NCI-H1930 (cell line): ENCODE data around the gene RAI14.
"Not testable (repeated sequence)": the region's sequence is repeated elsewhere in the genome, so short reads cannot be mapped to it uniquely, and the experiment has no call there.

ENCODE experiments used
- DNase-seq, 2 experiments: peaks; one replicate each; lab custom pipeline; 2025; lab: John Stamatoyannopoulos, UW

The RAI14 gene

GRCh38 chr5:34699155-34700077 lies 43.3 kb downstream of the RAI14 start:
- DNase-seq = no peak

GRCh38 chr5:34700078-34700452 lies 43.9 kb downstream of the RAI14 start:
- DNase-seq = no peak

DNA sequence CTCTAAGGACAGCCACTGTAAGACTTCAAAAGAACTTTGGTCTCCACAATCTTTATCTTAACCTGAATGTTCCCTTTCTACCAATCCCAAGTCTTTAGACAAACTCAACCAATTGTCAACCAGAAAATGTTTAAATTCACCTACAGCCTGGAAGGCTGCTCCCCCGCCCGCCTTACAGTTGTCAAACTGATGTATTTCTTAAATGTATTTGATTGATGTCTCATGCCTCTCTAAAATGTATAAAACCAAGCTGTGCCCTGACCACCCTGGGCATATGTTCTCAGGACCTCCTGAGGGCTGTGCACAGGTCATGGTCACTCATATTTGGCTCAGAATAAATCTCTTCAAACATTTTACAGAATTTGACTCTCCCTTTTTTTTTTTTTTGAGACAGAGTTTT lies 45.3 kb downstream of the RAI14 start:
- DNase-seq = not testable (repeated sequence)

DNA sequence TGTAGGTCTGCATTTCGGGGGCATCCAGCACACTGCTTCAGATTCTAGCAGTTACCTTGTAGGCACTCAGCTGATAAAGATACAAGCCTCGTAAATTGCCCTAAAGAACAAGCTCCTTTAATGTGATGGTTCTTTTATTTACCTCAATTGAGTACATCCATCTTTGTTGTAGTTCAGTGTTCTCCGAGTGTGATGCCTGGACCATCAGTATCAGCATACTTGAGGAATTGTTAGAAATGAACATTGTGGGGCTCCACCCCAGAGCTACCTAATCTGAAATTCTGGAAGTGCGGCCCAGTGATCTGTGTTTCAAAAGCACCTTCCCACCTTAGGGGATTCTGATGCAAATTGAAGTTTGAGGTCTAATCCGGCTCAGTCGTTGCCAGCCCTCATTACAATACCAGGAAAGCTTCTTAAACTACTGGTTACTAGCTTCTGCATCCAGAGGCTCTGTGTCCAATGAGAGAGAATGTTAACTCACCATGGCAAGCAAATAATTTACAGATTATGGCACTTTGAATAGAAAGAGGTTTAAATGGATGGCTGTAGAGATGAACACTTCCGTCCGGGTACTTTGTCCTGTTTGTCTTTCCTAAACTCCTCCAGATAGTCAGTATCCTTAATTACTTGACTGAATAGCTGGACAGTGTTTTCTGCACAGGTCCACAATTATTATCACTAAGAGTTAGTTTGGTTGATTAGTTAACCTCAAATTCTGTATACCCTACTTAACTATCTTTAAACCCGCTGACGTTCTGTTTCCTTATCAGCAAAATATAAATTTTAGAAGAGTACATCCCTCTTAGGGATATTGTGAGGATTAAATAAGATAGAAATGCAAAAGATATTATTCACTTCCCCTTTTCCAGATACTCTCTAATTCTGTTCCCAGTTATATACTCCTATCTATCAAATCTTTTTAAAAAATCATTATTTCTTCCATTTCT lies 47.9 kb downstream of the RAI14 start:
- DNase-seq = no peak

- DNase-seq = no peak
Observed at GRCh38 chr5:34706084-34706483, 50.0 kb downstream of the RAI14 start.

DNA sequence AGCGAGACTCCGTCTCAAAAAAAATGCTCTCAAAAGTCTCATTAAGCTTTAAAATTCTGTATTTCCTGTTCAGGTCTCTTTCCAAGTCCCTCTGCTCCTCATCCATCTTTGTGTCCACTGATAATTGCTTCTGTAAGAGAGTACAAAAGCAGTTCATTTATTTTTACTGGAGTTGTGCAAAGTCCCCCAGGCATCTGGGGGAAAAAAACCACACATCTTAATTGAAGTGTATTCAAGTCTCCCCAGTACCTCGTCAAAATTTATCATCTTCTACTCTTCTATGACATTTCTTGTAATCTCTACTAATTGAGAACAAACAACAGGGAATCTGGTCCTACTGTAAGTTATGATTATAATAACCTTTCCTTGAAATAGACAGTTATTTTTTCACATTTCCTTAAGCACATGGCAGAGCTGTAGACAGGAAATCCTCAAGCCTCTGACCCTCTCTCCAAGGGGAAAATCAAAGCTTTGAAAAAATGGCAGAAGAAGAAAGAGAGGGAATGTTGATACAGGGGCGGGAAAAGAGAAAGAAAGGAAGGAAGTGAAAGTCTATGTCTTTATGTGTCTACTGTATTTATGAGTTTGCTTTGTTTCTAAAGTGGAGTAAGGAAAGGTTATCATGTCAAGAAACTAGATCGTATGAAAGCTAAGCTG lies 51.5 kb downstream of the RAI14 start:
- no peak for DNase-seq

- DNase-seq = no peak
Observed at GRCh38 chr5:34708777-34709176, 52.6 kb downstream of the RAI14 start.

- no peak for DNase-seq
Observed at GRCh38 chr5:34709861-34710673, 53.9 kb downstream of the RAI14 start.

DNA sequence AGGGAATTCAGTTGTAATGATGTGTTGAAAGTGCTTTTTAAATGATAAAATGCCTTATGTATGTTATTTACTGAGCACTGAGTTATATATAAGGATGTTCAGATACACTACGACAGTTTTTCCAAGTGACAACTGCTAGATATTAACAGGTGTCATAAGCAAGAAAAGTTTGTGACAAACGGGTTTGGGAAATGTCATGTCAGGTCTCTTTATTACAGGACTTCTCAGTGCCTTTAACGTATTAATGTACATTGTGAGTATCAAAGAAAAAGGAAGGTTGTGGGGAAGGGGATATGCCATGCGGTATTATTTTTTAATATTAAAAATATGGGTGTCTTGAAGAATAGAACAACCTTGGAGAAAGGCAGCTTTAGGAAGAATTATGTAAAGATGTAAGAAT lies 56.4 kb downstream of the RAI14 start:
- no peak for DNase-seq

DNA sequence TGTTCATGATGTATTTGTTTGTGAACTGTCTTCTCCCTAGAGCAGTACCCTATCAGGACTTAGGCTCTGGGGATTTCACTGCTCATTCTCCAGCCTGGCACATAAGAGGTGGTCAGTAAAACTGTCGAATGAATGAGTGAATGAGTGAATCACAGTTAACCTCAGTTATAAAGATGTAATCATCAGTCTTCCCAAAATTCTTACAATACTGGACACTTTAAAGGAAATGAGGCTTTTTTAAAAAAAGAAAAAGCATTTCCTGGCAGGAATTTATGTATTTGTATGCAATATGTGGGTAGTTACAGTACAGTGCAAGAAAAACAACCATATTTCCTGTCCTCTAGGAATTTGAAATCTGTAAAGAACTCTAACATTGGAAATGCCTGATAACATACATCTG lies 59.6 kb downstream of the RAI14 start:
- no peak for DNase-seq

GRCh38 chr5:34716986-34717385 lies 60.9 kb downstream of the RAI14 start:
- no peak for DNase-seq

- no peak for DNase-seq
Observed at GRCh38 chr5:34717426-34718327, 61.5 kb downstream of the RAI14 start.

- DNase-seq = no peak
Observed at GRCh38 chr5:34718516-34718915, 62.4 kb downstream of the RAI14 start.

DNA sequence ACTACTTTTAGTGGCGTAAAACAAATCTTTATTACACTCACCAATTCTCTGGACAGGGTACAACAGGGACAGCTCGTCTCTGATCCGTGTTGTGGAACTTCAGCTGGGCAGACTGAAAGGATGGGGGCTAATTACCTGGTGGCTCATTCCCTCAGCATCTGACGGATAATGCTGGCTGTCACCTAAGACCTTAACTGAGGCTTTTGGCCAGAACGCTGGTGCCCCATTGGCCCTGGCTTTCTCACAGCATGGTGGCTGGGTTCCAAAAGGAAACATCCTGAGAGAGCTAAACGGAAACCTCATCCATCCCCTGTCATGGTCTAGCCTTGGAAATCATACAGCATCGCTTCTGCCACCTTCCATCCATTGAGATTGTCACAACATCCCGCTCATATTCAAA lies 62.9 kb downstream of the RAI14 start:
- DNase-seq = no peak

GRCh38 chr5:34721327-34721726 lies 65.2 kb downstream of the RAI14 start:
- no peak for DNase-seq

DNA sequence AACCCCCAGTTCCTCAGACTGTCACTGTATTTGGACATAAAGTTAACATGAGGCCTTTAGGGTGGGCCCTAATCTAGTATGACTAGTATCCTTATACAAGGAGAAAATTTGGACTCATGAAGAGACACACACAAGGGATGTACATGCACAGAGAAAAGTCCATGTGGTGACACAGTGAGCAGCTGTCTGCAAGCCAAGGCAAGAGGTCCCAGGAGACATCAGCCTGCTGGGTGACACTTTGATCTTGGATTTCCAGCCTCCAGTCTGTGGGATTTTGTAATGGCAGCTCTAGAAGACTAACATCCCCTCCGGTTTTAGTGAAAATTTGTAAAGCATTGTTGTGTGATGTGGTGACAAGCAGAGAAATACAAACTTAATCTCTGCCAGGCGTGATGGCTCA lies 66.1 kb downstream of the RAI14 start:
- no peak for DNase-seq

- DNase-seq = no peak
Observed at GRCh38 chr5:34724741-34725140, 68.6 kb downstream of the RAI14 start.

- not testable (repeated sequence) for DNase-seq
Observed at GRCh38 chr5:34727166-34727749, 71.1 kb downstream of the RAI14 start.

GRCh38 chr5:34728236-34728635 lies 72.1 kb downstream of the RAI14 start:
- DNase-seq = no peak
